Skeletal muscle satellite cell (primary cell): ENCODE results near the gene VTI1A.
"Not testable (repeated sequence)": the region's sequence is repeated elsewhere in the genome, so short reads cannot be mapped to it uniquely, and the experiment has no call there.

Experiments
- H3K27me3 ChIP-seq: 2 replicates; pipeline ENCODE4 v1.7.0; 2013; ENCODE audit warnings: low read length; ENCODE audit not compliant: control insufficient read depth, insufficient read depth
- H3K36me3 ChIP-seq: 2 replicates; pipeline ENCODE4 v1.7.0; 2013; ENCODE audit warnings: mild to moderate bottlenecking, control low read depth, low read length; ENCODE audit not compliant: insufficient read depth
- H3K4me1 ChIP-seq: 2 replicates; pipeline ENCODE4 v1.7.0; 2013; ENCODE audit warnings: low read length; ENCODE audit not compliant: control insufficient read depth, insufficient read depth
- H3K4me2 ChIP-seq: 2 replicates; pipeline ENCODE4 v1.7.0; 2013; ENCODE audit warnings: mild to moderate bottlenecking, low read length
- H3K4me3 ChIP-seq: 2 replicates; pipeline ENCODE4 v1.7.0; 2013; ENCODE audit warnings: low read length
- H3K9ac ChIP-seq: 2 replicates; pipeline ENCODE4 v1.7.0; 2013; ENCODE audit warnings: mild to moderate bottlenecking, low read depth, low read length, moderate library complexity
- H3K9me3 ChIP-seq: replicated peaks from 2 replicates; pipeline ENCODE4 v1.7.0; 2013; ENCODE audit warnings: mild to moderate bottlenecking, control low read depth, low read length

Gene VTI1A

GRCh38 chr10:112456533-112456932, 9.5 kb downstream of the VTI1A start:
- Histone ChIP-seq H3K4me2 (no peak overlapping the region), H3K4me1 (peaks cover 5% of the 10 kb centered on the region), H3K36me3 (no peaks in the 10 kb centered on the region), H3K9ac (no peak overlapping the region), H3K27me3 (no peaks in the 10 kb centered on the region), H3K9me3 (no peaks in the 10 kb centered on the region), H3K4me3 (no peak overlapping the region)

GRCh38 chr10:112460366-112460765, 13.4 kb downstream of the VTI1A start:
- no peak overlapping the region for H3K4me2 ChIP-seq
- H3K4me3 ChIP-seq: no peak overlapping the region
- H3K4me1 ChIP-seq: peaks cover 5% of the 10 kb centered on the region
- H3K9me3 ChIP-seq: no peaks in the 10 kb centered on the region
- H3K36me3 ChIP-seq: peaks cover 12% of the 10 kb centered on the region
- H3K9ac ChIP-seq: no peak overlapping the region
- H3K27me3 ChIP-seq: no peaks in the 10 kb centered on the region

- H3K36me3 ChIP-seq: peaks cover 21% of the 10 kb centered on the region
- no peak overlapping the region for H3K9ac ChIP-seq
- no peak overlapping the region for H3K4me2 ChIP-seq
- H3K9me3 ChIP-seq: no peaks in the 10 kb centered on the region
- no peak overlapping the region for H3K4me3 ChIP-seq
- H3K27me3 ChIP-seq: no peaks in the 10 kb centered on the region
- peaks cover 5% of the 10 kb centered on the region for H3K4me1 ChIP-seq
Measured at GRCh38 chr10:112461029-112461887, 14.2 kb downstream of the VTI1A start.

- H3K36me3 ChIP-seq: peaks cover 23% of the 10 kb centered on the region
- not testable (repeated sequence) for H3K4me1 ChIP-seq
Measured at GRCh38 chr10:112464074-112464473, 17.1 kb downstream of the VTI1A start.

GRCh38 chr10:112465299-112465883, 18.4 kb downstream of the VTI1A start:
- Histone ChIP-seq H3K4me1 (peaks cover 5% of the 10 kb centered on the region), H3K4me3 (no peak overlapping the region), H3K9ac (no peak overlapping the region), H3K36me3 (peaks cover 26% of the 10 kb centered on the region), H3K4me2 (no peak overlapping the region), H3K9me3 (no peaks in the 10 kb centered on the region), H3K27me3 (no peaks in the 10 kb centered on the region)

More at GRCh38 chr10:112464074-112464473, 17.1 kb downstream of the VTI1A start:
- H3K27me3 ChIP-seq, H3K4me3 ChIP-seq, H3K9me3 ChIP-seq, H3K4me2 ChIP-seq, H3K9ac ChIP-seq: not testable (repeated sequence)

- H3K9me3 ChIP-seq: no peaks in the 10 kb centered on the region
- H3K4me1 ChIP-seq: no peaks in the 10 kb centered on the region
- no peaks in the 10 kb centered on the region for H3K27me3 ChIP-seq
- no peak overlapping the region for H3K4me2 ChIP-seq
- peaks cover 26% of the 10 kb centered on the region for H3K36me3 ChIP-seq
- no peak overlapping the region for H3K9ac ChIP-seq
- H3K4me3 ChIP-seq: no peak overlapping the region
Measured at GRCh38 chr10:112466802-112467201, 19.8 kb downstream of the VTI1A start.

GRCh38 chr10:112467541-112468075, 20.6 kb downstream of the VTI1A start:
- Histone ChIP-seq H3K4me1 (no peaks in the 10 kb centered on the region), H3K27me3 (no peaks in the 10 kb centered on the region), H3K36me3 (peaks cover 26% of the 10 kb centered on the region), H3K9me3 (no peaks in the 10 kb centered on the region), H3K4me3 (no peak overlapping the region), H3K9ac (no peak overlapping the region), H3K4me2 (no peak overlapping the region)

- Histone ChIP-seq H3K4me1 (no peaks in the 10 kb centered on the region), H3K4me3 (no peak overlapping the region), H3K36me3 (peaks cover 5% of the 10 kb centered on the region), H3K9me3 (no peaks in the 10 kb centered on the region), H3K9ac (no peak overlapping the region), H3K27me3 (no peaks in the 10 kb centered on the region), H3K4me2 (no peak overlapping the region)
Measured at GRCh38 chr10:112471878-112472487, 25.0 kb downstream of the VTI1A start.

GRCh38 chr10:112475575-112476218, 28.7 kb downstream of the VTI1A start:
- Histone ChIP-seq H3K4me3 (no peak overlapping the region), H3K4me1 (no peaks in the 10 kb centered on the region), H3K9me3 (no peaks in the 10 kb centered on the region), H3K9ac (no peak overlapping the region), H3K36me3 (no peaks in the 10 kb centered on the region), H3K27me3 (no peaks in the 10 kb centered on the region), H3K4me2 (no peak overlapping the region)

- no peaks in the 10 kb centered on the region for H3K9me3 ChIP-seq
- no peak overlapping the region for H3K4me2 ChIP-seq
- H3K4me1 ChIP-seq: no peaks in the 10 kb centered on the region
- no peaks in the 10 kb centered on the region for H3K36me3 ChIP-seq
- H3K4me3 ChIP-seq: no peak overlapping the region
- H3K9ac ChIP-seq: no peak overlapping the region
- H3K27me3 ChIP-seq: no peaks in the 10 kb centered on the region
Measured at GRCh38 chr10:112481602-112482001, 34.6 kb downstream of the VTI1A start.

- Histone ChIP-seq H3K27me3 (no peaks in the 10 kb centered on the region), H3K4me2 (no peak overlapping the region), H3K9ac (no peak overlapping the region), H3K4me1 (no peaks in the 10 kb centered on the region), H3K36me3 (no peaks in the 10 kb centered on the region), H3K4me3 (no peak overlapping the region), H3K9me3 (no peaks in the 10 kb centered on the region)
Measured at GRCh38 chr10:112484399-112484798, 37.4 kb downstream of the VTI1A start.
